Natural killer cell treated with Interleukin-12 subunit alpha and Interleukin-12 subunit beta and Interleukin-15 and Interleukin-18, amount 100 ng/mL, for 72 hours (primary cell): Measurements from ENCODE around the gene NCOA7. TPM values are rescaled to one million over a fixed set of nuclear protein-coding genes. Genes with fewer than 3 reads are reported as not detected.

Experiments used
- ATAC-seq, 2 donors: fragments of 150-1000 bp; cut with Tn5 transposase in 1 of 2; sonication (Bioruptor Pico), chemical (Tn5 transposase) in 1 of 2; 2 replicates each; pipeline ENCODE4 v1.10.0; 2021
- DNase-seq: peaks from one replicate; pipeline ENCODE4 v3.0.0; 2022; ENCODE audit warnings: low spot score
- H3K27ac Mint-ChIP-seq, 2 donors: 1 replicate in 1 of 2; 2 replicates in 1 of 2; pipeline ENCODE4 v1.8.0; 2022; ENCODE audit warnings: mixed read lengths in 2 of 2, mild to moderate bottlenecking in 1 of 2, moderate library complexity in 1 of 2
- H3K27me3 Mint-ChIP-seq, 2 donors: 1 replicate in 1 of 2; 2 replicates in 1 of 2; pipeline ENCODE4 v1.8.0; 2022; ENCODE audit warnings: mixed read lengths in 2 of 2
- H3K36me3 Mint-ChIP-seq: one replicate; pipeline ENCODE4 v1.8.0; 2022; ENCODE audit warnings: mixed read lengths
- H3K4me1 Mint-ChIP-seq, 2 donors: 1 replicate in 1 of 2; 2 replicates in 1 of 2; pipeline ENCODE4 v1.8.0; 2022; ENCODE audit warnings: low read depth in 2 of 2, mixed read lengths in 2 of 2, mild to moderate bottlenecking in 1 of 2
- H3K4me3 Mint-ChIP-seq: one replicate; pipeline ENCODE4 v1.8.0; 2022; ENCODE audit warnings: mixed read lengths
- H3K9me3 Mint-ChIP-seq: 2 replicates; pipeline ENCODE4 v1.8.0; 2022; ENCODE audit warnings: mixed read lengths
- total RNA-seq, 2 donors: library from RNA; stranded (reverse); gene quantifications; one replicate each; pipeline ENCODE4 v1.2.3, GENCODE V29; 2022

NCOA7 gene
- total RNA-seq, 2 donors from 2014 or later, result 41.4 to 63.9 TPM

- H3K36me3 Mint-ChIP-seq, result peaks cover 5% of the 10 kb centered on the region
- no peaks in the 10 kb centered on the region for H3K27me3 Mint-ChIP-seq
- H3K4me1 Mint-ChIP-seq, result peaks cover 37 to 50% of the 10 kb centered on the region in 2 donors
- ATAC-seq (no peak), DNase-seq (no peak)
- H3K27ac Mint-ChIP-seq, result peak overlapping the region; percentile 57 to 82
- peak overlapping the region; percentile 93 for H3K4me3 Mint-ChIP-seq
- H3K9me3 Mint-ChIP-seq, result no peaks in the 10 kb centered on the region
These were observed 525 bp downstream of the NCOA7 start for GRCh38 chr6:125791151-125791819.

GRCh38 chr6:125791820-125792165 is 1.0 kb downstream of the NCOA7 start:
- H3K9me3 Mint-ChIP-seq, result no peaks in the 10 kb centered on the region

GRCh38 chr6:125792172-125792571 is 1.4 kb downstream of the NCOA7 start:
- peak overlapping the region; percentile 57 to 82 for H3K27ac Mint-ChIP-seq
- no peaks in the 10 kb centered on the region for H3K27me3 Mint-ChIP-seq
- H3K4me1 Mint-ChIP-seq, result peaks cover 37 to 50% of the 10 kb centered on the region in 2 donors
- no peak for DNase-seq
- no peak for ATAC-seq
- peak overlapping the region; percentile 93 for H3K4me3 Mint-ChIP-seq
- peaks cover 4% of the 10 kb centered on the region for H3K36me3 Mint-ChIP-seq
- no peaks in the 10 kb centered on the region for H3K9me3 Mint-ChIP-seq

More at GRCh38 chr6:125791820-125792165, 1.0 kb downstream of the NCOA7 start:
- Mint-ChIP-seq H3K36me3 (peaks cover 5% of the 10 kb centered on the region), H3K4me1 (peaks cover 37 to 50% of the 10 kb centered on the region in 2 donors), H3K4me3 (peak overlapping the region; percentile 93), H3K27me3 (no peaks in the 10 kb centered on the region), H3K27ac (peak overlapping the region; percentile 57 to 82)
- ATAC-seq, result no peak
- DNase-seq, result no peak

- Mint-ChIP-seq H3K36me3 (no peaks in the 10 kb centered on the region), H3K27me3 (no peaks in the 10 kb centered on the region), H3K27ac (peak overlapping the region; percentile 57 to 82), H3K4me3 (peak overlapping the region; percentile 93), H3K9me3 (no peaks in the 10 kb centered on the region), H3K4me1 (peaks cover 37 to 50% of the 10 kb centered on the region in 2 donors)
- ATAC-seq (no peak), DNase-seq (no peak)
These were observed 1.9 kb downstream of the NCOA7 start for GRCh38 chr6:125792680-125793079.

- no peaks in the 10 kb centered on the region for H3K27me3 Mint-ChIP-seq
- ATAC-seq, result no peak
- no peaks in the 10 kb centered on the region for H3K36me3 Mint-ChIP-seq
- peak overlapping the region; percentile 93 for H3K4me3 Mint-ChIP-seq
- peak overlapping the region; percentile 57 to 82 for H3K27ac Mint-ChIP-seq
- peaks cover 37 to 50% of the 10 kb centered on the region in 2 donors for H3K4me1 Mint-ChIP-seq
- H3K9me3 Mint-ChIP-seq, result no peaks in the 10 kb centered on the region
- DNase-seq, result no peak
These were observed 2.5 kb downstream of the NCOA7 start for GRCh38 chr6:125793280-125793679.

- peaks cover 38 to 52% of the 10 kb centered on the region in 2 donors for H3K4me1 Mint-ChIP-seq
- no peaks in the 10 kb centered on the region for H3K9me3 Mint-ChIP-seq
- H3K27me3 Mint-ChIP-seq, result no peaks in the 10 kb centered on the region
- peaks cover 1% of the 10 kb centered on the region for H3K36me3 Mint-ChIP-seq
- H3K27ac Mint-ChIP-seq, result peak overlapping the region; percentile 57 to 82
- H3K4me3 Mint-ChIP-seq, result peak overlapping the region; percentile 93
- ATAC-seq, result no peak
- no peak for DNase-seq
These were observed 3.1 kb downstream of the NCOA7 start for GRCh38 chr6:125793863-125794262.

GRCh38 chr6:125794342-125795137 is 3.8 kb downstream of the NCOA7 start:
- DNase-seq (no peak), ATAC-seq (no peak)
- peak overlapping the region in 1 of 2 donors; percentile 82 for H3K27ac Mint-ChIP-seq
- peak overlapping the region; percentile 93 for H3K4me3 Mint-ChIP-seq
- no peaks in the 10 kb centered on the region for H3K27me3 Mint-ChIP-seq
- no peaks in the 10 kb centered on the region for H3K9me3 Mint-ChIP-seq
- H3K4me1 Mint-ChIP-seq, result peaks cover 37 to 51% of the 10 kb centered on the region in 2 donors
- H3K36me3 Mint-ChIP-seq, result peaks cover 6% of the 10 kb centered on the region

GRCh38 chr6:125795301-125795700 is 4.5 kb downstream of the NCOA7 start:
- H3K9me3 Mint-ChIP-seq, result no peaks in the 10 kb centered on the region
- H3K27ac Mint-ChIP-seq, result no peak overlapping the region
- DNase-seq (no peak), ATAC-seq (no peak)
- H3K36me3 Mint-ChIP-seq, result peaks cover 6% of the 10 kb centered on the region
- H3K4me1 Mint-ChIP-seq, result peaks cover 31 to 46% of the 10 kb centered on the region in 2 donors
- no peak overlapping the region for H3K4me3 Mint-ChIP-seq
- no peaks in the 10 kb centered on the region for H3K27me3 Mint-ChIP-seq

- Mint-ChIP-seq H3K36me3 (peaks cover 6% of the 10 kb centered on the region), H3K9me3 (no peaks in the 10 kb centered on the region), H3K27ac (no peak overlapping the region), H3K4me1 (peaks cover 29 to 38% of the 10 kb centered on the region in 2 donors), H3K4me3 (no peak overlapping the region), H3K27me3 (no peaks in the 10 kb centered on the region)
- ATAC-seq (no peak), DNase-seq (no peak)
These were observed 6.5 kb downstream of the NCOA7 start for GRCh38 chr6:125797120-125797885.

GRCh38 chr6:125797886-125798444 is 7.2 kb downstream of the NCOA7 start:
- no peak overlapping the region for H3K27ac Mint-ChIP-seq
- peaks cover 29 to 38% of the 10 kb centered on the region in 2 donors for H3K4me1 Mint-ChIP-seq
- no peak overlapping the region for H3K4me3 Mint-ChIP-seq

GRCh38 chr6:125798734-125799508 is 8.2 kb downstream of the NCOA7 start:
- Mint-ChIP-seq H3K4me1 (peaks cover 28 to 37% of the 10 kb centered on the region in 2 donors), H3K27ac (no peak overlapping the region), H3K4me3 (no peak overlapping the region), H3K36me3 (peaks cover 6% of the 10 kb centered on the region), H3K9me3 (no peaks in the 10 kb centered on the region), H3K27me3 (no peaks in the 10 kb centered on the region)
- DNase-seq, result no peak
- ATAC-seq, result no peak

More at GRCh38 chr6:125797886-125798444, 7.2 kb downstream of the NCOA7 start:
- H3K27me3 Mint-ChIP-seq, result no peaks in the 10 kb centered on the region
- H3K36me3 Mint-ChIP-seq, result peaks cover 6% of the 10 kb centered on the region
- DNase-seq (no peak), ATAC-seq (no peak)
- no peaks in the 10 kb centered on the region for H3K9me3 Mint-ChIP-seq

- H3K9me3 Mint-ChIP-seq, result no peaks in the 10 kb centered on the region
- H3K27ac Mint-ChIP-seq, result peak overlapping the region in 1 of 2 donors; percentile 3
- peaks cover 34 to 46% of the 10 kb centered on the region in 2 donors for H3K4me1 Mint-ChIP-seq
- H3K36me3 Mint-ChIP-seq, result peaks cover 6% of the 10 kb centered on the region
- ATAC-seq, result no peak
- H3K4me3 Mint-ChIP-seq, result no peak overlapping the region
- H3K27me3 Mint-ChIP-seq, result no peaks in the 10 kb centered on the region
- DNase-seq, result no peak
These were observed 11.6 kb downstream of the NCOA7 start for GRCh38 chr6:125802383-125802782.

- Mint-ChIP-seq H3K27me3 (no peaks in the 10 kb centered on the region), H3K9me3 (no peaks in the 10 kb centered on the region), H3K4me1 (peaks cover 39 to 52% of the 10 kb centered on the region in 2 donors), H3K36me3 (peaks cover 6% of the 10 kb centered on the region), H3K4me3 (peak overlapping the region; percentile 14), H3K27ac (peak overlapping the region; percentile 3 to 19)
- no peak for ATAC-seq
- DNase-seq, result no peak
These were observed 12.2 kb downstream of the NCOA7 start for GRCh38 chr6:125802943-125803377.
